Hematopoietic multipotent progenitor cell (in vitro differentiated cells): ENCODE measurements around the gene ZNF662. TPM values are rescaled to one million over a fixed set of nuclear protein-coding genes. Genes with fewer than 3 reads are reported as not detected.
"Not testable (repeated sequence)": the region's sequence is repeated elsewhere in the genome, so short reads cannot be mapped to it uniquely, and the experiment has no call there.

Source experiments
- DNase-seq, 3 donors: peaks; one replicate each; pipeline ENCODE4 v3.0.0-alpha.2; 2011 to 2015; ENCODE audit warnings: low read depth in 2 of 3, low spot score in 2 of 3
- total RNA-seq: library from RNA; depleted of rRNA; stranded (reverse); fragments of >200 nt; gene quantifications from one replicate; pipeline ENCODE4 v1.2.3, GENCODE V29; 2012

The ZNF662 gene
- 7.3 TPM for total RNA-seq

DNA sequence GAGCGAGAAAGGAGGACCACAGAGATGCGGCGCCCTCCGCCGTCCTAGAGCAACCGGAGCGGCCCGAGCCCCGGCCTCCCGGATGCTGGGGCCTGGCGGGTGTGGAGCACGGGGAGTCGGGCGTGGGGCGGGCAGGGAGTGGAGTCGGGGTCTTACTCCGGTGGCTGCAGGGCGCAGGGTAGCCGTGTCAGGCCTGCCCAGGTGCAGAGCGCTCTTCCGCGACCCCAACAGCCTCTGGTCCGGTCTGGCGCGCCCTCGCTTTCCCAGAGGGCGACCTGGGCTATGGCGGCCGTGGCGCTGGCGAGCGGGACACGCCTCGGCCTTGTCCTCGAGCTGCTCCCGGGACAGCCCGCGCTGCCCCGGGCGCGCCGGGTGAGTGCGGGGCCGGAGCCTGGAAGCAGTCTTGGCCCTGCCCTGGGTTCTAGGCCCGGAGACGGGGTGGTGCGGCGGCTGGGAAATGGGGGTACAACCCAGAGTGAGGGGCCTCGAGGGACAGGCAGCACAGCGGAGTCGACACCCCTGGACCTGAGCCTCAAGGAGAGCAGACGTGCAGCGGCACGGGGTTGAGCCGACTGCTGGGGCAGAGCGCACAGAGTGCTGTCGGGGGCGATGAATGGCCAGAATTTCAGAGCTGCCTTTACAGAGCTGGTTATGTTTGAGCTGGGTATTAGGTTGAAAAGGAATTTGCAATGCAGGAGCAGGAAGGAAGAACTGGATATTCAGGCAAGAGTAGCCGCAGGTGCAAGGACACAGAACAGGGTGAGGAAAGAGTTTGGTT, at the start of gene ZNF662:
TSS of gene ZNF662 (plus strand) at position 73 of the 778 bp plus-strand sequence. CDS start 1,973 bp downstream, outside the sequence.
- peak in 2 of 3 donors; percentile 35 to 57 for DNase-seq

DNA sequence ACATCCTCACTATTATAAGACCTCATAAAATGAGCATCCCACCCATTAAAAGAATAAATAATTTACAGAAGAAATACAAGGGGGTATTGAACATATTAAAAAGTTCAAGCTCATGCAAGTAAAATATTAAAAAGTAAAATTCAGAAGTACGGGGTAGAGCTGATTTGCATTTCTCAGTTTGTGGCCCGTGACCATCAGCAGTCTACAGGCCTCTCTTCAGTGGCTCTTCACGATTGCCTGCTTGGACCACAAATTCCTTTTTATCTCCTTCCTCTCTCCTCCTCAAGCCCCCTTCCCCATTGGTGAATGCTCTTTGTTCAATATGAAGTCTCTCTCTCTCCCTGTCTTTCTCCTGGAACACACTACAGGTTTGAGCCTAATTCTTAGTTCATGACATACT, 49.4 kb upstream of the ZNF662 start:
- DNase-seq: no peak

DNA sequence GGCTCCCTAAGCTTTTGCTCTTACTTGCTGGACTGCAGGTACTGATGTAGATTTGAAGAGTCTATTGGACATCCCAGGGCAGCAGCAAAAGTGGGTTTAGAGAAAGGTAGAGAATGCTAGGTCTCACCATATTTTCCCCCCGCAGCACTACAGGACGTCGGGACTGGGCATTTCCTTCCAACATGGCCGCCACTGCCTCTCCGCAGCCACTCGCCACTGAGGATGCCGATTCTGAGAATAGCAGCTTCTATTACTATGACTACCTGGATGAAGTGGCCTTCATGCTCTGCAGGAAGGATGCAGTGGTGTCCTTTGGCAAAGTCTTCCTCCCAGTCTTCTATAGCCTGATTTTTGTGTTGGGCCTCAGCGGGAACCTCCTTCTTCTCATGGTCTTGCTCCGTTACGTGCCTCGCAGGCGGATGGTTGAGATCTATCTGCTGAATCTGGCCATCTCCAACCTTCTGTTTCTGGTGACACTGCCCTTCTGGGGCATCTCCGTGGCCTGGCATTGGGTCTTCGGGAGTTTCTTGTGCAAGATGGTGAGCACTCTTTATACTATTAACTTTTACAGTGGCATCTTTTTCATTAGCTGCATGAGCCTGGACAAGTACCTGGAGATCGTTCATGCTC, 41.5 kb upstream of the ZNF662 start:
- DNase-seq: no peak

DNA sequence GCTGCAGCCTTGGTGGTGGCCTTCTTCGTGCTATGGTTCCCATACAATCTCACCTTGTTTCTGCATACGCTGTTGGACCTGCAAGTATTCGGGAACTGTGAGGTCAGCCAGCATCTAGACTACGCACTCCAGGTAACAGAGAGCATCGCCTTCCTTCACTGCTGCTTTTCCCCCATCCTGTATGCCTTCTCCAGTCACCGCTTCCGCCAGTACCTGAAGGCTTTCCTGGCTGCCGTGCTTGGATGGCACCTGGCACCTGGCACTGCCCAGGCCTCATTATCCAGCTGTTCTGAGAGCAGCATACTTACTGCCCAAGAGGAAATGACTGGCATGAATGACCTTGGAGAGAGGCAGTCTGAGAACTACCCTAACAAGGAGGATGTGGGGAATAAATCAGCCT, 40.7 kb upstream of the ZNF662 start:
- no peak for DNase-seq

DNA sequence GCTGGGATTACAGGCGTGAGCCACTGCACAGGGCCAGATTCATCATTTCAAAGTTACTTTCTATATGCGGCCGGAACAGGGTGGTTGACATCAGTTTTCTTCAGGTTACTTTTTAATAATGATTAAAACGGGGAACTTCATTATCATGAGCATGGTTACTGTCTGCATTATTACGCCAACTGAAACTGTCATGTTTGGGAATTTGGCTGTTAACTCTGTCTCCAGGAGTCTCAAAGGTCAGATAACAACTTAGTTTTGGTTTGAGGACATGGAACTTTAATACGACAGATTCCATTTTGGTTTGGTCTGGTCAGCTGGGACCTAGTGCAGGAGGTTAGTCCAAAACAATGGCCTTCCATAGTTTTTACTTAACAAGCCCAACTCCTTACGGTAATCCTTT, 38.8 kb upstream of the ZNF662 start:
- DNase-seq: no peak

DNA sequence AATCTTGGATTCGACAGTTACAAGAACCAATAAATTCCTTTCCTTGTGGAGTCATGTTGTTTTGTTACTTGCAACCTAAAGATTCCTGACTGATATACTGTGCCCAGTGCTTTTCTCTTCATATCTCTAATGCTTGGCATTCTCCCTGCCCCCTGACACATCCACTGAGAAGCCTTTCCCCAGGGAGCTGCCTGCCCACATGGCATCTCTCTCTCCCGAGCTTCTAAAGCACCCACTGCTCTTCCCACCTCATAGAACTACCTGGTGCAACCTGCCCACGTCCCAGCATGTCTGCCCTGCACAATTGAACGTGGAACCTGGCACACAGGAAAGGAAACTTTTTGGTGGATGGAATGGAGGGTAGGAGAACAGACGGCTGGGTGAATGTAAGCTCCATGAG, 37.1 kb upstream of the ZNF662 start:
- no peak for DNase-seq

DNA sequence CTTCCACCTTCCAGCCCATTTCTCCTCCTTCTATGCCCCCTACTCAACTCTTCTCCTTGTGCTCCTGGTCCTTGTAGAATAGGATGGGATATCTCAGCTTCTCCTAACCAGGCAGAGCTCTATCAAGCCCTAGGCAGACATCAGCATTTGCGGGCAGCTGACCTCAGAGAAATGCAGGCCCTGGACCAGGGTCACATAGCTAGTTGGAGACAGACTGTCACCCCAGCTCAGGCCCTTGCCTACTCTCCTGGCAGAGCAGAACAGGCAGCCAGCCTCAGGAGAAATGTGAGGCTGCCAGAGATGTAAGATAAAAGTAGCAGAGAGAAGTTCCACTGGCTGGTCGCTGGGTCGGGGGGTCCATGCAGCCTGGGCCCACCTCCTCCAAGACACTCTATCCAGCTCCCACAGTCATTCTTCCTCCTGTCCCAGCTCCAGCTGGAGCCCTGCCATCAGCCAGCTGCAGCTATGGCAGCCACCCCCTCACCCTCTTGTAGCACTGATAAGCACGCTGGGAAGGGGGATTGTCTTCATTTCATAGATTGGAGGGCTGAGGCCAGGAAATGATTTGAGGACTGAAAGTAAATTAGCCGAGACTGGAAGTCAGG, 34.2 kb upstream of the ZNF662 start:
- DNase-seq: peak in 1 of 3 donors; percentile 7

DNA sequence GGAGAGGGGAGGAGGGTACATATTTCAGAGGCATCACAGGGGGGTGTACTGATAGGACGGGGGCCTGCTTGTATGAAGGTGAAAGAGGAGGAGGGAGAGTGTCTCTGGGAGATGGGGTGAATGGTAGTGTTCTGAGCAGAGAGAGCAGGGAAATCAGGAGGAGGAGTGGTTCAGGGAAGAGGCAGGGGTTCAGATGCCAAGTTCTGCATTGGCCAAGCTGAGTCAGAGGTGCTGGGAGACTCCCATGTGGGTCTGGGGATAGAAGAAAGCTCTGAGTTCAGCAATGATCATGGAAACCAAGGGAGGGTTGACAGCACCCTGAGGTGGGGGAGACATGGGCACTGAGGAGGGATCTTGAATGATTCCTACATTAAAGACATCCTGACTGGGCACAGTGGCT, 33.2 kb upstream of the ZNF662 start:
- DNase-seq: no peak

DNA sequence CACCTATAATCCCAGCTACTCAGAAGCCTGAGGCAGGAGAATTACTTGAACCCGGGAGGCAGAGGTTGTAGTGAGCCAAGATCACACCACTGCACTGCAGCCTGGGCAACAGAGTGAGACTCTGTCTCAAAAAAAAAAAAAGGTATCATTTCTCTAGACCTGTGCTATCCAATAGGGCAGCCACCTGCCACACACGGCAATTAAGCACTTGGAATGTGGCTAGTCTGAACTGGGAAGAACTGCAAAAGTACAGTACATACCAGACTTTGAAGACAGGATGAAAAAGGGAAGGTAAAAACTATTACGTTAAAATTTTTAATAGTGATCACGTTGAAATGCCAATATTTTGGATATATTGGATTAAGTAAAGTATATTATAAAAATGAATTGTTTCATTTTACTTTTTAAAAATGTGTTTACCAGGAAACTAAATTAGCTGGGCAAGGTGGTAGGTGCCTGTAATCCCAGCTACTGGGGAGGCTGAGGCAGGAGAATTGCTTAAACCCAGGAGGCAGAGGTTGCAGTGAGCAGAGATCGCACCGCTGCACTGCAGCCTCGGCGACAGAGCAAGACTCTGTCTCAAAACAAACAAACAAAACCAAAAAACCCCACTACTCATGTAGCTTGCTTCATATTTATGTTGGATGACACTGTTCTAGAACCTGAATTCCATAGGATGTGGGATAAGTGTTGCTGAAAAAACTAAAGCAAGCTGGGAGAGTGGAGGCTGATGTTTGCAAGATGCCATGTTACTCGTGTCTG, 32.5 kb upstream of the ZNF662 start:
- no peak for DNase-seq

DNA sequence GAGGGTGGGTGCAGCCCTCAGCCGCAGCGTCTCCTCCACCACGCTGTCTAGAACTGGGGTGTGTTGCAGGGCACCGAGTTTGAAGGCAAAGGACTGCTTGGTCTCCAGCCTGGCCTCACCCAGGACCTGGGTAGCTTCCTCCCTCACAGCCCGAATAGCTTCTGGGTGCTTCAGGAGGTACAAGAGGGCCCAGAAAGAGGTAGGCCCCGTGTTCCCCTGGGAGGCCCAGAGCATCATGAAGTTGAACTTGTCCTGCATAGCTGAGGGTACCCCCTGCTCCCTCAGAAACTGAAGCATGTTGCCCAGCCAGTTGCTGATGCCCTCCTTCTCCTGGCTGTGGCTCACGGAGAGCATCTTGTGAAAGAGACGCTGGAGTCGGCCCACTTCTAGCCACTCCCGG, 31.2 kb upstream of the ZNF662 start:
- DNase-seq: no peak

DNA sequence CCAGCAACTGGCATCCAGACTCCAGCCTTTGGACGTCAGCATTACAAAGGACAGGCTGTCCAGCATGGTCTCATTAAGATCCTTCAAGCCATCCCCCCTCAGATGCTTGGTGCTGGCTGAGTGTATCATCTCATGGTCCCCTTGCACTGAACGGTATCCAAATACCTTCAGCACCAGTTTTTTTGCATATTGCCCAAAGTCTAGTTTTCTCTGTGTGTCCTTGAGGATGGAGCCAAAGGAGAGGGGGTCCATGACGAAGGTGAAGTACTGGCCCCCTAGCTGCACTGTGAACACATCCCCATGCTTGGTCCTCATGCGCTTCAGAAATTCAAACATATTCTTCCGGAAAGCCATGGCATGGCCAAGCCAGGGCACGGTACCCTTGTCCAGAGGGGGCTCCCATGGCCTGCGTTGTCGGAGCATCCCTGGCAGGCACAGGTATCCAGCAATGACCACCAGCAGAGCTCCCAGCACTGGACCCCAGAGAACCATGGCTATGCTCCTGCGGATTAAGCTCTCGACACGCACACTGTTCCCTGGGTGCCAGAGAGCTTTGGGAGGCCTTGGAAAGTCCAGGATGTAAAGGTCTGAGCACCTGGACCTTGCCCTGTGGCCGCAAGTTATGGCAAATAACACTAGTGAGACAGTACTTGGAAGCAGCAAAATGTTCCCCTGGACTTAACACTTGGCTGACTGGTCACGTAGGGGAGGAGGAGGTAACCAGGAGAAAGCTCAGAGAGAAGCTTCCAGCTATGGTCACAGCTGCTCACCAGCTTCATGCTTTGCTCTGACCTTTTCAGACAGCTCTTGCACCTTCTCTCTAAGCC, 30.4 kb upstream of the ZNF662 start, which contains the start of gene CYP8B1:
TSS of gene CYP8B1 (minus strand) at position 555 of the 827 bp plus-strand sequence. CDS start at position 492, 63 bp downstream.
- DNase-seq: no peak

DNA sequence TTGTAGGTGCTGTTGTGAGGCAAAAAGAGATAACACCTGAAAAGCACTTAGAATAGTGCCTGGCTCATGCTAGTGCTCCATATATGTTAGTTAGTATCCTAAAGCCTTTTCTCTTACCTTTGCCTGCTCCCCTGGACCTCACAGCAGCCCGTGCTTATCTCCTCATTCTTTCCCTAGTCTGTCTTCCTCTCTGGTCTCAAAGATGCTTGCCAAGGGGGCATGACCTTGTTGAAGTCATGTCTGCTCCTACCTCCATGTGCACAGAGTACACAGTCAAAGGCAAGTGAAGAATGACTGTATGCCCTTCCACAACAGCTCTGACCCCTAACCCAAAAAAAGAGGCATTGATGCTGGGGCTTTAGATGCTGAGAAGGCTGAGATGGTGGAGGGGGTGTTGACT, 29.5 kb upstream of the ZNF662 start:
- no peak for DNase-seq

DNA sequence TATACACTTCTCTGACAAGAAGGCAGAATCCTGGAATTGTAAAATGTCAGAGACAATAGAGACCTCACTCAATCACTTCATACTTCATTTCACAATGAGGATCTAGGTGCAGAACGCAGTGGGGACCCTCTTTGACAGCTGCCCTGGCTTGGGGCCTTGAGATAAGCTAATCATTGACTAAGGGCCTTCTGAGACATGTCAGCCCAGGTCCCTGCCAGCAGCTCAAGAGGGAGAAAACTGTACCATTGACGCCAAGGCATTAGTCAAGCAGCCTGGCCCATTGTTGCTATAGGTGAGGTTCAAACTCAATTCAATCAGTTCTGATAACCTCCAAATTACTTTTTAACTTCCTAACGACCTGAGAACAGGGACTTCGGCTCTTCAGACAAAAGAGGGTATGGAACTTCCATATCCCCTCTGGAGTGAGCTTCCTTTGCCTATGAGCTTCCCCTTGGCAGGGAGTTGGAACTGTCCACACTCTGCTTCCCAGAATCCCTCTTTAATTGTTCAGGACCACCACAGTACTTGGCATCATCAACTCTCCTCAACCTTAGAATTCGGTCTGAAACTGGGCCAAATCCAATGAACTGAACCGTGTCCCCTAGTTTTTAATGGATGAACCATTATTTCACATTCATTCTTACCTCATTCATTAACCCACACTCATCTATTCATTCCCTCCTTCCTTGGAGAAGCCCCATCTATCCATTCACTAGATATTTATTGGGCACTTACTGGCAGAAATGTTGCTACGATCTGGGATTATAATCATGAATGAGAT, 28.8 kb upstream of the ZNF662 start:
- DNase-seq: no peak

DNA sequence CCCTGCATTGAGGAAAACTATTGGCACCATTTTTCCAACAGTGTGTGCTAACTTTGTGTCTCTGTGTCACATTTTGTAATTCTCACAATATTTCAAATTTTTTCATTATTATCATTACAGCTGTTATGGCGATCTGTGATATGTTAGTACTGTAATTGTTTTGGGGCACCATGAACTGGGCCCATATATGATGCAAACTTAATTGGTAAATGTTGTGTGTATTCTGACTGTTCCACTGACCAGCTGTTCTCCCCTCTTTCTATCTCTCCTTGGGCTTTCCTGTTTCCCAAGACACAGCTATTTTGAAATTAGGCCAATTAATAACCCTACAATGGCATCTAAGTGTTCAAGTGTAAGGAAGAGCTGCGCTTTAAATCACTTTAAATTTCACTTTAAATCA, 28.1 kb upstream of the ZNF662 start:
- DNase-seq: no peak

DNA sequence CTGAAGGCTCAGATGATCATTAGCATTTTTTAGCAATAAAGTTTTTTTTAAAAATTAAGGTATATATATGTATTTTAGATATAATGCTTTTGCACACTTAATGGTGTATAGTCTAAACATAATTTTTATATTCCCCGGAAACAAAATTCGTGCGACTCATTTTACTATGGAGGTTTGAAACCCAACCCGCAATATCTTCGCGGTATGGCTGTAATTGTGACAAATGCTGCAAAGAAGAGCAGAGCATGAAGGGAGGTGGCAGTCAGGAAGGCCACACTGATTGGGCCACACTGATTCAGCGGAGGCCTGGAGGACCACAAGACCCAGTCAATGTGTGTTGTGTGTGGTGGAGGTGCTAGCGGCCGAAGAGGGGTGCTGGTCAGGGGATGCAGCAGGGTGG, 25.8 kb upstream of the ZNF662 start:
- no peak for DNase-seq

DNA sequence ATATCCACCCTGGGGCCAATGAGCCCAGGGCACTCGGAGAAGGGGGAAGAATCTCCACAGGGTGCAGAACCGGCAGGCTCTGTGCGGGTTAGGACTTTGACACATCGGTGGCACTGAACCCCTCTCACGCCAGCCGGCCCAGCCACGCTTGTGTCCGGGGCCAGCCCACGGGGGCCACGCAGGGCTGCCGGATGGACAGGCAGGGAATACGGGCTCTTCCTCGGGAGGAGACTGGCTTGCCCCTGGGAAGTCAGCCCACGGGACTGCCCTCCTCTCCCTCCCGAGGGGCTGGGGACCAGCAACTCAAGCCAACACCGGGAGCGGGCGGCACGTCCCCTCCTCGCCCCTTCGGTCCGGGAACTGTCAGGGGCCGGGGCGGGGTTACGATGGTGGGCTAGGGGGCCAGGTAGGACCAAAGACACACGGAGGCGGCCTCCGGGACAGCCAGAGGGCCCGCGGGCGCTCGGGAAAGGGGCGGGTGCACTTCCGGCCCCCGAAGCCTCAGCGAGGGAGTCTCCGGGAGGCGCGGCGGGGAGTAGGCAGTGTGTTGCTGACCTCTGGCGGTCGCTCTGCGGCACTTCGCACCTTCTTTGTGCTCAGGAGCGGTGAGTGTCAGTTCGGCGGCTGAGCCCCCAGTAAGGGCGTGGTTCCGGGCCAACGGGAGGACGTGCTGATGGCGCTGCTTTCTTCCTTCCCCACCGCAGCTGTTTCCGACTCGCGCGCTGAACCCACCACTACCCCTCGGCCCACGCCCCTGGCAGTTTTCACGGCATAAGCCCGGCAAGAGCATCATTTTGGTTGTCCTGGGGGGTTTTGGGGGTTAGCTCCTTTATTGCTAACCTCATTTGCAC, 25.1 kb upstream of the ZNF662 start:
- peak; percentile 64 to 90 (median 87) for DNase-seq

DNA sequence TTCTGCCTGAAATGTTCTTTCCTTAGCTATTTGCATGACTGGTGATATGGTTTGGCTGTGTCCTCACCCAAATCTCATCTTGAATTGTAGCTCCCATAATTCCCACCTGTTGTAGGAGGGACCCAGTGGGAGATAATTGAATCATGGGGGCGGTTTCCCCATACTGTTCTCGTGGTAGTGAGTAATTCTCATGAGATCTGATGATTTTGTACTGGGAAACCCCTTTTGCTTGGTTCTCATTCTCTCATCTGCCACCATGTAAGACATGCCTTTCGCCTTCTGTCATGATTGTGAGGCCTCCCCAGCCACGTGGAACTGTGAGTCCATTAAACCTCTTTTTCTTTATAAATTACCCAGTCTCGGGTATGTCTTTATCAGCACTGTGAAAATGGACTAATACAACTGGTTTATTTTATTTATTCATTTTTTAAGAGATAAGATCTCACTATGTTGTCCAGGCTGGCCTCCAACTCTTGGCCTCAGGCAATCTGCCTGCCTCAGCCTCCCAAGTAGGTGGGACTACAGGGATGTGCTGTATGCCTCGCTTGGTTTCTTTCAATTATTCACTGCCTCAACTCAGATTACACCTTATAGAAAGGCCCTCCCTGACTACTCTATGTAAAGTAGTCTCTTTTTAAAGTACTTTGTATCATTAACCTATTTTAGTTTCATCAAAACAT, 22.6 kb upstream of the ZNF662 start:
- not testable (repeated sequence) for DNase-seq

DNA sequence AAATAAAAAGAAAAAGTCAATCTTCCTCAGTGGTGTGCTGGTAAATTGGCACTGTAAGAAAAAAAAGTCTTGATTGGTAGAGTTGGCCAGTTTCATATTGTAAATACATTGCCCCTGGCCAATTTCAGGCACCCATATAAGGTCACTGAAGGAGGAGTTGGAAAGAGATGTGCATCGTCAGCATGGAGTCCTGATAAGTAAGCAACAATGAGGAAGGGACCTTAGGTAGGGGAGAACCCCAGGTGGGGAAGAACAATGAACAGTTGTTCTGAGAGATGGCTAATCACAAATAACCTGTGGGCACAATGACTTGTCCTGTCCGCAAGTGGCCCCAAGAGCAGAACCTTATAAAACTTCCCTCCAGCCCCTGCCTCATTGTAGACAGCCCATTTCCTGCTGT, 21.6 kb upstream of the ZNF662 start:
- DNase-seq: peak in 1 of 3 donors; percentile 34
